GM12801 (cell line): Measurements from ENCODE around the gene GET4.

Source experiments
- CTCF ChIP-seq: IDR thresholded peaks from one replicate; pipeline ENCODE4 v1.5.1; 2011; ENCODE audit warnings: control low read depth; ENCODE audit not compliant: insufficient read length; ENCODE audit errors: extremely low read depth

The GET4 gene

GRCh38 chr7:867406-868188 is 8.8 kb upstream of the GET4 start:
- TF ChIP-seq CTCF, result no peak

- TF ChIP-seq CTCF, result no peak
Observed at GRCh38 chr7:868189-868486, 8.2 kb upstream of the GET4 start.

- no peak for TF ChIP-seq CTCF
Observed at GRCh38 chr7:869348-869747, 7.0 kb upstream of the GET4 start.

- TF ChIP-seq CTCF, result no peak
Observed at GRCh38 chr7:871900-872537, 4.3 kb upstream of the GET4 start.

GRCh38 chr7:873367-874002 is 2.9 kb upstream of the GET4 start:
- TF ChIP-seq CTCF, result peak; percentile 82

GRCh38 chr7:874031-874749 is 2.2 kb upstream of the GET4 start:
- no peak for TF ChIP-seq CTCF

- no peak for TF ChIP-seq CTCF
Observed at GRCh38 chr7:875051-875450, 1.3 kb upstream of the GET4 start.
